Esophagus muscularis mucosa (tissue), 4 donors: Measurements from ENCODE around the gene ARTN. TPM values are rescaled to one million over a fixed set of nuclear protein-coding genes. Genes with fewer than 3 reads are reported as not detected.

ENCODE experiments used
- DNase-seq: peaks from one replicate; pipeline ENCODE4 v3.0.0-alpha.2; 2017; ENCODE audit errors: extremely low spot score
- H3K27ac ChIP-seq, 4 donors: fragments of 200-600 bp; sonication (generic); replicated peaks in 1 of 4; 1 replicate in 3 of 4; 2 replicates in 1 of 4; pipeline ENCODE4 v1.5.1; 2016 to 2019; ENCODE audit warnings: mild to moderate bottlenecking in 1 of 4
- H3K27me3 ChIP-seq, 4 donors: fragments of 200-600 bp; sonication (generic); one replicate each; pipeline versions ENCODE4 v1.5.1 to v1.6.0; 2016 to 2019
- H3K36me3 ChIP-seq, 4 donors: fragments of 200-600 bp; sonication (generic); one replicate each; pipeline ENCODE4 v1.5.1; 2016 to 2019
- H3K4me1 ChIP-seq, 4 donors: fragments of 200-600 bp; sonication (generic); one replicate each; pipeline ENCODE4 v1.5.1; 2016 to 2019
- H3K4me3 ChIP-seq, 4 donors: fragments of 200-600 bp; sonication (generic); 1 replicate in 2 of 4; 2 replicates in 2 of 4; pipeline ENCODE4 v1.5.1; 2016 to 2019; ENCODE audit warnings: mild to moderate bottlenecking in 4 of 4, moderate library complexity in 1 of 4
- H3K9me3 ChIP-seq, 4 donors: fragments of 200-600 bp; sonication (generic); 1 replicate in 3 of 4; 2 replicates in 1 of 4; pipeline ENCODE4 v1.5.1; 2016 to 2019
- CTCF ChIP-seq, 3 experiments: fragments of 200-600 bp in 2 of 3; fragments of 450-650 bp in 1 of 3; sonication (generic) in 2 of 3; IDR thresholded peaks; one replicate each; pipeline ENCODE4 v1.5.1; 2017 to 2019; ENCODE audit warnings: antibody characterized with exemption in 3 of 3, mild to moderate bottlenecking in 2 of 3, moderate library complexity in 1 of 3
- EP300 ChIP-seq: sonication (generic); formaldehyde crosslinking; IDR thresholded peaks from one replicate; pipeline ENCODE4 v1.6.1; 2017; ENCODE audit warnings: antibody characterized with exemption
- POLR2A ChIP-seq: fragments of 450-650 bp; IDR thresholded peaks from one replicate; pipeline ENCODE4 v1.6.1; 2017; ENCODE audit warnings: antibody characterized with exemption, moderate library complexity, mild to moderate bottlenecking, low read depth
- POLR2AphosphoS5 ChIP-seq, 2 donors: sonication (generic); formaldehyde crosslinking; IDR thresholded peaks; one replicate each; pipeline ENCODE4 v1.6.1; 2017; ENCODE audit warnings: antibody characterized with exemption in 2 of 2
- WGBS: methylation state at CpG from one replicate; pipeline ENCODE4 v1.1.5; 2018; 5-methylcytosine and 5-hydroxymethylcytosine counted together
- intact Hi-C: fragments of 100-400 bp; cut with DNase I; formaldehyde crosslinking; loops from one replicate; pipeline ENCODE4 v1.15.1; 2023
- total RNA-seq, 4 donors: library from RNA; depleted of rRNA; stranded (reverse); fragments of >200 nt; gene quantifications; one replicate each; pipeline versions ENCODE4 v1.1.0 to v1.2.1, GENCODE V29; 2016

Gene ARTN
- total RNA-seq, 4 donors from 2014 or later: 0.39 to 1.1 (median 0.42) TPM; not detected in 1

- H3K9me3 ChIP-seq: no peaks in the 10 kb centered on the region
- WGBS: 95% methylated on average over 6 of the region's 6 CpGs
- H3K4me3 ChIP-seq: no peak overlapping the region
- H3K27me3 ChIP-seq: no peaks in the 10 kb centered on the region
- intact Hi-C loops: no loop called here
- peaks cover 6 to 38% (median 24%) of the 10 kb centered on the region in 4 donors for H3K36me3 ChIP-seq
- DNase-seq: no peak
- no peaks in the 10 kb centered on the region for H3K4me1 ChIP-seq
- no peak overlapping the region for H3K27ac ChIP-seq
- TF ChIP-seq EP300: no peak
- no peak for TF ChIP-seq POLR2A
- TF ChIP-seq POLR2AphosphoS5 (IDR thresholded peaks at IDR 0.05): no peak
- TF ChIP-seq CTCF (IDR thresholded peaks at IDR 0.05): no peak
These were observed 12.6 kb upstream of the ARTN start for GRCh38 chr1:43921022-43921421.

DNA sequence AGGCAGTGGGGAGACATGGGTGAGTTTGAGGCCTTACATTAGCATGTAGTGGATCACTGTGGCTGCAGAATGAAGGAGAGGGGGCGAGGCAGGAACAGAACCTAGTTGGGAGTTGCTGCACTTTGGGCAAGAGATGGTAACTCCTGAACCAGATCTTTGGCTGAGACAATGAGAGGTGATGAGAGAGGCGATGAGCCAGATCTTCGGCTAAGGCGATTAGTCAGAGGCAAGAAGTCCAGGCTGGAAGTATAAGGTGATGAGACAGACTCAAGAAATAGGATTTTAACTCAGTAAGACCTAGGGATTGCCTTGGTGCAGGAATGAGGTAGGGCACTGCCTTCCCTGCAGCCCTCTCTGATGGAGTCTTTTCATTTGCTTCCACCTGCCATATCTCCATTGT is 9.1 kb upstream of the ARTN start:
- no peak for DNase-seq
- Histone ChIP-seq H3K27me3 (no peaks in the 10 kb centered on the region), H3K9me3 (no peaks in the 10 kb centered on the region), H3K4me3 (no peak overlapping the region), H3K27ac (no peak overlapping the region), H3K36me3 (peaks cover 6 to 46% (median 29%) of the 10 kb centered on the region in 4 donors), H3K4me1 (no peaks in the 10 kb centered on the region)
- WGBS: 87% methylated on average over 4 of the region's 4 CpGs
- intact Hi-C loops: no loop called here
- TF ChIP-seq POLR2AphosphoS5 (IDR thresholded peaks at IDR 0.05) (no peak), CTCF (IDR thresholded peaks at IDR 0.05) (no peak), EP300 (no peak), POLR2A (no peak)

DNA sequence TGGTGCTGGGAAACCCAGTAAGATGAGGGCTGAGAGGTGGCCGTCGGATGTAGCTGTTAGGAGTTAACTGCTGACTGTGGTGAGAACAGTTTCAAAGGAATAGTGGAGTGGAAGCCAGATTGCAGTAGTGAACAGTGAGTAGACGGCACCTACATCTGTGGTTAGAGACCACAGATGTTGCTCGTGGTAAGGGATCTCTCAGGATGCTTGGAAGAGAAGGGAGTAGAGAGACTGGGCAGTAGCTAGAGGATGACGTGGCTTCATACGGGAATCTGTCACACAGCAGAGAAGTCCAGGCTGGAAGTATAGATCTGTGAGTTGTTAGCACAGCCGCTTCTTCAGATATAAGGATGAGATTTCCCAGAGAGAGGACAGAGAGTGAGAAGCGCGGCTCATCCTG is 7.8 kb upstream of the ARTN start:
- Histone ChIP-seq H3K27me3 (no peaks in the 10 kb centered on the region), H3K36me3 (peaks cover 6 to 51% (median 34%) of the 10 kb centered on the region in 4 donors), H3K4me3 (no peak overlapping the region), H3K9me3 (no peaks in the 10 kb centered on the region), H3K4me1 (no peaks in the 10 kb centered on the region), H3K27ac (no peak overlapping the region)
- TF ChIP-seq CTCF (IDR thresholded peaks at IDR 0.05) (no peak), EP300 (no peak), POLR2A (no peak), POLR2AphosphoS5 (IDR thresholded peaks at IDR 0.05) (no peak)
- DNase-seq: no peak
- 94% methylated on average over 9 of the region's 9 CpGs for WGBS
- intact Hi-C loops: no loop called here

DNA sequence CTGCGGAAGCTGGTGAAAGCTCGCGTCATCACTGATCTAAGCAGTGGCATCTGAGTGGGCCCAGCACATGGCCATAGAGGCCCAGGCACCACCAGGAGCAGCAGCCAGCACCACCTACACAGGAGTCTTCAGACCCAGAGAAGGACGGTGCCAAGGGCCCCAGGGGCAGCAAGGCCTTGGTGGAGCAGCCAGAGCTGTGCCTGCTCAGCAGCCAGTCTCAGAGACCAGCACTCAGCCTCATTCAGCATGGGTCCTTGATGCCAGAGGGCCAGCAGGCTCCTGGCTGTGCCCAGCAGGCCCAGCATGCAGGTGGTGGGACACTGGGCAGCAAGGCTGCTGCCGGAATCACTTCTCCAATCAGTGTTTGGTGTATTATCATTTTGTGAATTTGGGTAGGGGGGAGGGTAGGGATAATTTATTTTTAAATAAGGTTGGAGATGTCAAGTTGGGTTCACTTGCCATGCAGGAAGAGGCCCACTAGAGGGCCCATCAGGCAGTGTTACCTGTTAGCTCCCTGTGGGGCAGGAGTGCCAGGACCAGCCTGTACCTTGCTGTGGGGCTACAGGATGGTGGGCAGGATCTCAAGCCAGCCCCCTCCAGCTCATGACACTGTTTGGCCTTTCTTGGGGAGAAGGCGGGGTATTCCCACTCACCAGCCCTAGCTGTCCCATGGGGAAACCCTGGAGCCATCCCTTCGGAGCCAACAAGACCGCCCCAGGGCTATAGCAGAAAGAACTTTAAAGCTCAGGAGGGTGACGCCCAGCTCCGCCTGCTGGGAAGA is 3.2 kb upstream of the ARTN start:
- no peak overlapping the region for H3K4me3 ChIP-seq
- TF ChIP-seq POLR2AphosphoS5 (IDR thresholded peaks at IDR 0.05) (no peak), POLR2A (no peak), EP300 (no peak), CTCF (IDR thresholded peaks at IDR 0.05) (peak in 1 of 3 experiments; percentile 32)
- peaks cover 6 to 28% (median 27%) of the 10 kb centered on the region in 4 donors for H3K4me1 ChIP-seq
- no peak for DNase-seq
- peaks cover 0 to 11% (median 0%) of the 10 kb centered on the region in 4 donors for H3K27me3 ChIP-seq
- WGBS: 98% methylated on average over 4 of the region's 10 CpGs
- H3K27ac ChIP-seq: no peak overlapping the region
- no peaks in the 10 kb centered on the region for H3K9me3 ChIP-seq
- intact Hi-C loops: loop anchor here (10.0 kb wide), 1 partner anchor 396 kb away; the partner anchor contains the start of gene PTPRF
- peaks cover 6 to 27% (median 19%) of the 10 kb centered on the region in 4 donors for H3K36me3 ChIP-seq
